Measurements from ENCODE around the gene EPAS1. TPM values are rescaled to one million over a fixed set of nuclear protein-coding genes. Genes with fewer than 3 reads are reported as not detected.

Gene EPAS1
- total and polyA plus RNA-seq, 2 of the 13 experiments (the other 11 are each of a cell fraction or from before 2014, with no cell fraction given): 47.1 to 182 TPM

GRCh38 chr2:46368401-46368800 is 71.2 kb downstream of the EPAS1 start:
- DNase-seq (ENCODE audit: low spot score) (no peak), FAIRE-seq (no peak), ATAC-seq (no peak)
- no peak overlapping the region for H3K27ac ChIP-seq (ENCODE audit: extremely low read length, insufficient read depth, low read length)
- H3K9ac ChIP-seq (ENCODE audit: insufficient read depth, low read depth, low read length): no peak overlapping the region
- no peaks in the 10 kb centered on the region for H3K79me2 ChIP-seq (ENCODE audit: insufficient read depth, low read length)
- no peaks in the 10 kb centered on the region; the same call in 1 of the 2 replicates for H4K20me1 ChIP-seq (ENCODE audit: insufficient read depth, low read length)
- in situ Hi-C loops (cut with HindIII; ENCODE audit: extremely low pct_ligation_motif_present, low pct_unique_long_range_greater_than_20kb) (loop anchor here (10.0 kb wide), 1 partner anchor 354 kb away; no protein-coding TSS in a partner anchor), intact Hi-C loops (cut with micrococcal nuclease; ENCODE audit: unreplicated experiment) (no loop called here)
- BruUV-seq (replicated peaks): no TSS peak
- ChIA-PET CTCF (ENCODE audit: low intra/inter-chr PET ratio, low total read pairs) (no interaction called here), POLR2A (no interaction called here)
- H3K4me1 ChIP-seq (ENCODE audit: insufficient read depth, low read length): peaks cover 22% of the 10 kb centered on the region
- peaks cover 52 to 91% of the 10 kb centered on the region in 2 experiments for H3K36me3 ChIP-seq (replicated peaks in 1 of 2; ENCODE audit: control insufficient read depth in 1 of 2, insufficient read depth in 2 of 2, low read length in 2 of 2)
- H3K4me2 ChIP-seq (ENCODE audit: low read depth, low read length): no peak overlapping the region
- H3K4me3 ChIP-seq (replicated peaks in 1 of 3; ENCODE audit: insufficient read depth in 1 of 3, low read depth in 2 of 3, low read length in 3 of 3): no peak overlapping the region
- WGBS (ENCODE audit: low lambda C conversion rate): 96% methylated on average over 2 of the region's 2 CpGs
- no peak overlapping the region for H2AFZ ChIP-seq (ENCODE audit: low read length)
- no peaks in the 10 kb centered on the region for H3K27me3 ChIP-seq (ENCODE audit: control insufficient read depth in 1 of 2, insufficient read depth in 2 of 2, low read length in 2 of 2)
- TF ChIP-seq ZNF251 (CRISPR knock-in tag; IDR thresholded peaks at IDR 0.05) (no peak), POLR2AphosphoS2 (IDR thresholded peaks at IDR 0.05; ENCODE audit: low read depth, low read length) (no peak), MTA3 (CRISPR knock-in tag; IDR thresholded peaks at IDR 0.05) (no peak), ZNF350 (CRISPR knock-in tag; IDR thresholded peaks at IDR 0.05; ENCODE audit: borderline replicate concordance, low read depth) (no peak), SP5 (CRISPR knock-in tag; IDR thresholded peaks at IDR 0.05; ENCODE audit: borderline replicate concordance, low read depth) (no peak), ZNF570 (CRISPR knock-in tag; IDR thresholded peaks at IDR 0.05; ENCODE audit: borderline replicate concordance) (no peak), THYN1 (CRISPR knock-in tag; IDR thresholded peaks at IDR 0.05; ENCODE audit: borderline replicate concordance, low read depth) (no peak), SKIL (CRISPR knock-in tag; IDR thresholded peaks at IDR 0.05; ENCODE audit: borderline replicate concordance) (no peak), ZNF770 (CRISPR knock-in tag; IDR thresholded peaks at IDR 0.05) (no peak), ZNF512 (CRISPR knock-in tag; IDR thresholded peaks at IDR 0.05) (no peak), KAT7 (CRISPR knock-in tag; IDR thresholded peaks at IDR 0.05; ENCODE audit: borderline replicate concordance) (no peak)
- no peaks in the 10 kb centered on the region for H3K9me3 ChIP-seq (ENCODE audit: low read length)
